GM23248 (cell line): ENCODE measurements around the gene HOXA10. TPM values are rescaled to one million over a fixed set of nuclear protein-coding genes. Genes with fewer than 3 reads are reported as not detected.

ENCODE experiments used
- DNase-seq: peaks from one replicate; pipeline ENCODE4 v3.0.0-alpha.2; 2015
- H2AFZ ChIP-seq: fragments of 200-600 bp; sonication (generic); 2 replicates; pipeline ENCODE4 v1.6.1; 2016; ENCODE audit warnings: antibody characterized with exemption
- H3F3A ChIP-seq: fragments of 200-600 bp; sonication (generic); 2 replicates; pipeline ENCODE4 v1.6.1; 2016; ENCODE audit warnings: mild to moderate bottlenecking, antibody characterized with exemption, mixed run types; ENCODE audit not compliant: insufficient read depth
- H3K27ac ChIP-seq: fragments of 200-600 bp; sonication (generic); 2 replicates; pipeline ENCODE4 v1.5.1; 2016; ENCODE audit warnings: mild to moderate bottlenecking
- H3K27me3 ChIP-seq: fragments of 200-600 bp; sonication (generic); replicated peaks from 2 replicates; pipeline ENCODE4 v1.6.1; 2016; ENCODE audit warnings: mild to moderate bottlenecking; ENCODE audit not compliant: insufficient read depth
- H3K36me3 ChIP-seq: fragments of 200-600 bp; sonication (generic); 2 replicates; pipeline ENCODE4 v1.6.1; 2016; ENCODE audit warnings: low read depth, mild to moderate bottlenecking
- H3K4me1 ChIP-seq: fragments of 200-600 bp; sonication (generic); 2 replicates; pipeline ENCODE4 v1.6.1; 2016; ENCODE audit warnings: mild to moderate bottlenecking; ENCODE audit not compliant: insufficient read depth
- H3K4me2 ChIP-seq: fragments of 200-600 bp; sonication (generic); one replicate; pipeline ENCODE4 v1.6.1; 2016; ENCODE audit warnings: mild to moderate bottlenecking; ENCODE audit not compliant: unreplicated experiment
- H3K4me3 ChIP-seq: fragments of 200-600 bp; sonication (generic); 2 replicates; pipeline ENCODE4 v1.5.1; 2016; ENCODE audit warnings: mild to moderate bottlenecking
- H3K79me2 ChIP-seq: fragments of 200-600 bp; sonication (generic); 2 replicates; pipeline ENCODE4 v1.6.1; 2016; ENCODE audit warnings: mild to moderate bottlenecking; ENCODE audit not compliant: insufficient read depth
- H3K9ac ChIP-seq: fragments of 200-600 bp; sonication (generic); 2 replicates; pipeline ENCODE4 v1.6.1; 2016; ENCODE audit warnings: mild to moderate bottlenecking
- H3K9me2 ChIP-seq: fragments of 200-600 bp; sonication (generic); 2 replicates; pipeline ENCODE4 v1.6.1; 2016; ENCODE audit warnings: mixed run types, mild to moderate bottlenecking, moderate library complexity; ENCODE audit not compliant: insufficient read depth
- H3K9me3 ChIP-seq: fragments of 200-600 bp; sonication (generic); one replicate; pipeline ENCODE4 v1.6.1; 2017; ENCODE audit warnings: low read depth
- H4K20me1 ChIP-seq: fragments of 200-600 bp; sonication (generic); 2 replicates; pipeline ENCODE4 v1.6.0; 2016; ENCODE audit not compliant: insufficient read depth
- EZH2 ChIP-seq: fragments of 200-600 bp; sonication (generic); IDR thresholded peaks from 2 replicates; pipeline ENCODE4 v1.6.1; 2018; ENCODE audit warnings: antibody characterized with exemption, mild to moderate bottlenecking; ENCODE audit not compliant: insufficient read depth, poor library complexity, severe bottlenecking
- EZH2phosphoT487 ChIP-seq: fragments of 200-600 bp; sonication (generic); IDR thresholded peaks from 2 replicates; pipeline ENCODE4 v1.6.1; 2018; ENCODE audit warnings: antibody characterized with exemption, moderate library complexity, mild to moderate bottlenecking, low read depth; ENCODE audit not compliant: insufficient read depth
- WGBS, 2 experiments: methylation state at CpG; one replicate each; pipeline ENCODE4 v1.1.6; 2015 to 2017; ENCODE audit warnings: low lambda C conversion rate in 2 of 2, low coverage in 1 of 2; ENCODE audit errors: missing lambda C conversion rate in 2 of 2; 5-methylcytosine and 5-hydroxymethylcytosine counted together
- in situ Hi-C: fragments of 300-500 bp; cut with MboI; formaldehyde crosslinking; loops from 2 replicates; pipeline ENCODE4 v1.15.0; 2020
- polyA plus RNA-seq: library from polyadenylated mRNA; unstranded; fragments of >200 nt; fragmentation: Nextera tagmentation; extraction: Ambion mirVana; gene quantifications from 2 replicates; pipeline ENCODE4 v1.2.1, GENCODE V29; 2016
- total RNA-seq: library from RNA; depleted of rRNA; stranded (reverse); fragments of >200 nt; shearing (Covaris generic); gene quantifications from 2 replicates; pipeline ENCODE4 v1.2.3, GENCODE V29; 2014

HOXA10 gene
- total and polyA plus RNA-seq, 2 experiments from 2014 or later, result 28.0 to 29.3 TPM

DNA sequence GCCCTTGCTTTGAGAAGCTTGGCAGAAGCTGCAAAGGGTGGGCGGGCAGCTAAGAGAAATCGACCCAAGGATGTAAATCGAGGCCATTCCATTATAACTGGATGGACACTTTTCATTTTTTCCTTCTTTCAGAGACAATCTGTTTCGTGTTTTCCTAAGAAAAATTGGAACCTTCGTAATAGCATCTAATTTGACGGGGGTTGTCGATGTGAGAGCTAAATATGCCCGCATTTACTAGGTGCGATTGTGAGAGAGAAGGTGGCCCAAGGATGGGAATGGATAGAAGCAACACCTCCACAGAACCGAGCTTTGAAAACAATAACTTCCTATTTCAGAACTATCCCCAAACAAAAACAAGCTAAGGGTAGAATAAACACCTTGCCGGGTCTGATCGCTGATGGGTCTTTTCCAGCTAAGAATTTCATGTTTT, 42.7 kb downstream of the HOXA10 start:
- no peaks in the 10 kb centered on the region for H3K9me3 ChIP-seq
- H2AFZ ChIP-seq, result peak overlapping the region; percentile 78
- peak overlapping the region; percentile 80 for H3K4me2 ChIP-seq
- peak overlapping the region; percentile 70 for H3K27ac ChIP-seq
- TF ChIP-seq EZH2phosphoT487 (no peak), EZH2 (no peak)
- no peaks in the 10 kb centered on the region for H3K9me2 ChIP-seq
- H3K9ac ChIP-seq, result peak overlapping the region; percentile 89
- in situ Hi-C loops, result no loop called here
- peaks cover 23% of the 10 kb centered on the region for H3K4me1 ChIP-seq
- H4K20me1 ChIP-seq, result no peaks in the 10 kb centered on the region
- H3K27me3 ChIP-seq, result no peaks in the 10 kb centered on the region
- peaks cover 39% of the 10 kb centered on the region for H3F3A ChIP-seq
- 16 to 18% methylated on average over 12 of the region's 12 CpGs for WGBS, 2 experiments
- peak overlapping the region; percentile 78 for H3K4me3 ChIP-seq
- DNase-seq, result peak; percentile 58
- peaks cover 61% of the 10 kb centered on the region for H3K79me2 ChIP-seq
- no peaks in the 10 kb centered on the region for H3K36me3 ChIP-seq

DNA sequence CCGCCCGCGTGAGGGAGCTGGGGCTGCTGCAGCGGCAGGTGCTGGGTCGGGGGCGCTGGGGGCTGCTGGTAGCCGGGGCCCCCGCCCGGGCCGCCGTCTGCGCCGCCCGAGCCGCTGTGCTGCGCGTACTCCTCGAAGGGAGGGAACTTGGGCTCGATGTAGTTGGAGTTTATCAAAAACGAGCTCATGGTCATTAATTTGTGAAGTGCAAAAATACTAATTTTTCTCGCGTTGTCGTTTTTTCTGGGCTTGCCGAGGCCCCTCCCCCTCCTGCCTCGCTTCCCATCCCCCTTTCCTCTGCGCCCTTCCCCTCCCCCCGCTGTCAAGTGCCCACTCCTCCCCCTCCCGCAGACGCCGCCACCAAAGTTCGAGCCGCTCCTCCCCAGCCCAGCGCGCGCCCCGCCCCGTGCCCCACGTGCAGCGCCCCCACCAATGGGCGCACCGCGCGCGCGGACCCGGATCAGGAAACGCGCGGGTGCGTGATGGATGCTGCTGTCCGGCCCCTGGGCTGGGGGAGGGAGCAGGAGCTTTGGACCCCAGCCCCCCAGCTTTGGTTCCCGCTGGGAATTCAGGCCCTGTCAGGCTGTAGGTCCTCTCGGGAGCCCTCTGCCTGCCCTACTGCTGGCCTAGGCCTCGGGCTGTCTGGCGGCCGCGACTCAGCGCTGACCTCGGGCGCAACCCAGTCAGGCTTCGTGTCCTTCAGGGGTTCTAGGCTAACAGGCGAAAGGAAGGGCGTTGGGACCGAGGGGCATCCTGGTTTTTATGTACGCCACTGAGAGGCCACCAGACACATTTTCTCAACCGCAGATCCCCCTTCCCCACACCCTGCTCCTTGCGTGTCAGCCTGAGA, 43.4 kb downstream of the HOXA10 start, which contains the start of gene HOXA4:
Gene HOXA4, minus strand, starts transcription at position 218 of the 850 bp plus-strand sequence. Its CDS starts 24 bp downstream, at position 194.
- Histone ChIP-seq H3K27ac (peak within 1 kb of the TSS; percentile 70), H3K4me1 (peaks cover 23% of the 10 kb centered on the region), H3K79me2 (peaks cover 55% of the 10 kb centered on the region), H3K9ac (peak within 1 kb of the TSS; percentile 89), H3F3A (peaks cover 37% of the 10 kb centered on the region), H3K4me3 (peak within 1 kb of the TSS; percentile 78), H4K20me1 (no peaks in the 10 kb centered on the region), H3K9me3 (no peaks in the 10 kb centered on the region), H3K9me2 (no peaks in the 10 kb centered on the region), H3K27me3 (no peaks in the 10 kb centered on the region), H3K36me3 (no peaks in the 10 kb centered on the region), H2AFZ (peak within 1 kb of the TSS; percentile 79), H3K4me2 (peak within 1 kb of the TSS; percentile 80)
- DNase-seq, result peak; percentile 98
- in situ Hi-C loops, result no loop called here
- TF ChIP-seq EZH2phosphoT487 (no peak), EZH2 (no peak)
- WGBS, 2 experiments, result 2 to 3% methylated on average over 53 to 60 of the region's 67 CpGs

DNA sequence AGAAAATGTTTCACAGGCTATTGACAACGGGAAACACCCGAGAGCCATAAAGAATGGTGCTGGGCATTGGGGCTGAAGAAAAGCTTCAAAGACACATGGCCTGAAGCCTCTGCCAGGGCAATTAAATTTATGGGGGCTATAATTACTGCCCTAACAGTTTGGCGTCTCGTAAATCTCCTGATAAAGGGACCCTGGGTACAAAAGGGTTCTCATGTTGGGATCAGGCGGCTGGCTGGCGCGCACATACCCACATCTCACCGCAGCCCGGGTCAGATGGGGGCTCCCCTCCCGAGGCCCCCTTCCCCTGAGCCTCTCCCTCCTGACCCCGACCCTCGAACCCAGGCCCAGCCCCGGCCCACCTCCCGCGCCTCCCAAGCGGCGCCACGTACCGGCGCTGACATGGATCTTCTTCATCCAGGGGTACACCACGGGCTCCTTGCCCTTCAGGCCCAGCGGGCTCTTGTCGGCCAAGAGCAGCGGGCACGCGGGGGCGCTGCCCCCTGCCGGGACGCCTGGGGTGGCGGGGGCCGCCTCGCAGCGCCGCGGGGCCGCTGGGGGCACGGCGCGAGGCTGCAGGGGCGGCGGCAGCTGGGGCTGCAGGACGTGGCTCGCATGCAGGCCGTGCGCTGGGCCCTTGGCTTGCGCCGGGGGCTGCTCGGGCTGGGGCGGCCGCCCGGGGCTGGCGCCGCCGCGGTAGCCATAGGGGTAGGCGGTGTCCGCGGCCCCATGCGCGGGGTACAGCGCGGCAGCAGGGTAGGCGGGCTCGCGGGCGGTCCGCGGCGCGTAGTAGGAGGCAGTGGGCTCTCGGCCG, 44.2 kb downstream of the HOXA10 start:
- DNase-seq, result peak; percentile 74
- no peaks in the 10 kb centered on the region for H3K9me3 ChIP-seq
- H3K9ac ChIP-seq, result peak overlapping the region; percentile 89
- no peaks in the 10 kb centered on the region for H3K27me3 ChIP-seq
- TF ChIP-seq EZH2phosphoT487 (no peak), EZH2 (no peak)
- peaks cover 21% of the 10 kb centered on the region for H3K4me1 ChIP-seq
- peak overlapping the region; percentile 79 for H2AFZ ChIP-seq
- 8 to 11% methylated on average over 40 to 52 of the region's 72 CpGs for WGBS, 2 experiments
- H3F3A ChIP-seq, result peaks cover 29% of the 10 kb centered on the region
- H3K36me3 ChIP-seq, result no peaks in the 10 kb centered on the region
- H3K4me3 ChIP-seq, result peak overlapping the region; percentile 78
- H3K9me2 ChIP-seq, result no peaks in the 10 kb centered on the region
- H3K27ac ChIP-seq, result peak overlapping the region; percentile 55
- peak overlapping the region; percentile 78 for H3K4me2 ChIP-seq
- no peaks in the 10 kb centered on the region for H4K20me1 ChIP-seq
- in situ Hi-C loops, result no loop called here
- peaks cover 49% of the 10 kb centered on the region for H3K79me2 ChIP-seq
